SK-N-MC (cell line): ENCODE measurements around the gene GLYAT.
A peak's percentile ranks its signal among the peaks of the same experiment; 100 is the strongest.

Experiments used
- DNase-seq: peaks from one replicate; pipeline ENCODE4 v3.0.0-alpha.2; 2011; ENCODE audit warnings: low read depth, low spot score
- H3K27ac ChIP-seq: fragments of 200-600 bp; sonication (generic); 2 replicates; pipeline ENCODE4 v1.5.1; 2016; ENCODE audit warnings: mixed run types
- H3K36me3 ChIP-seq: fragments of 200-600 bp; sonication (generic); 2 replicates; pipeline ENCODE4 v1.6.1; 2017; ENCODE audit warnings: antibody characterized with exemption, low read length, mixed read lengths; ENCODE audit not compliant: insufficient read depth
- H3K4me3 ChIP-seq: fragments of 200-600 bp; sonication (generic); 2 replicates; pipeline ENCODE4 v1.5.1; 2016
- H3K9ac ChIP-seq: fragments of 200-600 bp; sonication (generic); 2 replicates; pipeline ENCODE4 v1.8.0; 2017; ENCODE audit warnings: mixed run types, mixed read lengths; ENCODE audit not compliant: insufficient read length
- H3K9me3 ChIP-seq: fragments of 200-600 bp; sonication (generic); 2 replicates; pipeline ENCODE4 v1.6.1; 2017; ENCODE audit warnings: low read depth, mild to moderate bottlenecking, antibody characterized with exemption, low read length, moderate library complexity, mixed read lengths
- EZH2 ChIP-seq: fragments of 200-600 bp; sonication (generic); IDR thresholded peaks from one replicate; pipeline ENCODE4 v1.6.1; 2017; ENCODE audit warnings: antibody characterized with exemption
- FOXP2 ChIP-seq: optimal IDR thresholded peaks from 2 replicates; pipeline ENCODE3; 2011; ENCODE audit warnings: mild to moderate bottlenecking, moderate library complexity; ENCODE audit not compliant: insufficient read depth; ENCODE audit errors: extremely low read length, control extremely low read depth
- POLR2AphosphoS5 ChIP-seq: IDR thresholded peaks from 2 replicates; pipeline ENCODE4 v1.6.1; 2012; ENCODE audit warnings: mild to moderate bottlenecking, low read depth, low read length, borderline replicate concordance

GLYAT gene, protein sequence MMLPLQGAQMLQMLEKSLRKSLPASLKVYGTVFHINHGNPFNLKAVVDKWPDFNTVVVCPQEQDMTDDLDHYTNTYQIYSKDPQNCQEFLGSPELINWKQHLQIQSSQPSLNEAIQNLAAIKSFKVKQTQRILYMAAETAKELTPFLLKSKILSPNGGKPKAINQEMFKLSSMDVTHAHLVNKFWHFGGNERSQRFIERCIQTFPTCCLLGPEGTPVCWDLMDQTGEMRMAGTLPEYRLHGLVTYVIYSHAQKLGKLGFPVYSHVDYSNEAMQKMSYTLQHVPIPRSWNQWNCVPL

GRCh38 chr11:58731819-58732218 is at the start of gene GLYAT:
Gene GLYAT (minus strand): TSS chr11:58731943. CDS start chr11:58724496, 7,447 bp downstream.
- Histone ChIP-seq H3K9me3 (no peaks in the 10 kb centered on the region), H3K9ac (no peak within 1 kb of the TSS), H3K27ac (peak within 1 kb of the TSS; percentile 47; the same call in 1 of the 2 replicates), H3K36me3 (no peaks in the 10 kb centered on the region), H3K4me3 (no peak within 1 kb of the TSS)
- TF ChIP-seq POLR2AphosphoS5 = no peak
- no peak for TF ChIP-seq FOXP2
- TF ChIP-seq EZH2 = no peak
- DNase-seq = no peak

DNA sequence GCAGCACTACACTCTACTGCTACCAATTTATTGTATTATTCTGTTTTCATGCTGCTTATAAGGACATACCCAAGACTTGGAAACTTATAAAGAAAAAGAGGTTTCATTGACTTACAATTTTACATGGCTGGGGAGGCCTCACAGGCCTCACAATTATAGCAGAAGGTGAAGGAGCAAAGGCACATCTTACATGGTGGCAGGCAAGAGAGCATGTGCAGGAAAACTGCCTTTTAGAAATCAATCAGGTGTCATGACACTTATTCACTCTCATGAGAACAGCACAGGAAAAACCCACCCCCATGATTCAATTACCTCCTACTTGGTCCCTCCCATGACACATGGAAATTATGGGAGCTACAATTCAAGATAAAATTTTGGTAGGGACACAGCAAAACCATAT is 49.6 kb upstream of the GLYAT start:
- no peak for TF ChIP-seq POLR2AphosphoS5
- no peak for TF ChIP-seq FOXP2
- no peak for TF ChIP-seq EZH2
- Histone ChIP-seq H3K36me3 (no peaks in the 10 kb centered on the region), H3K27ac (no peak overlapping the region), H3K9ac (no peak overlapping the region), H3K9me3 (no peaks in the 10 kb centered on the region), H3K4me3 (no peak overlapping the region)
- no peak for DNase-seq

GRCh38 chr11:58780578-58780977 is 48.8 kb upstream of the GLYAT start:
- DNase-seq = no peak
- no peak overlapping the region for H3K4me3 ChIP-seq
- TF ChIP-seq EZH2 = no peak
- no peak for TF ChIP-seq FOXP2
- no peak for TF ChIP-seq POLR2AphosphoS5
- no peaks in the 10 kb centered on the region for H3K36me3 ChIP-seq
- H3K9ac ChIP-seq = no peak overlapping the region
- H3K27ac ChIP-seq = no peak overlapping the region
- H3K9me3 ChIP-seq = no peaks in the 10 kb centered on the region

DNA sequence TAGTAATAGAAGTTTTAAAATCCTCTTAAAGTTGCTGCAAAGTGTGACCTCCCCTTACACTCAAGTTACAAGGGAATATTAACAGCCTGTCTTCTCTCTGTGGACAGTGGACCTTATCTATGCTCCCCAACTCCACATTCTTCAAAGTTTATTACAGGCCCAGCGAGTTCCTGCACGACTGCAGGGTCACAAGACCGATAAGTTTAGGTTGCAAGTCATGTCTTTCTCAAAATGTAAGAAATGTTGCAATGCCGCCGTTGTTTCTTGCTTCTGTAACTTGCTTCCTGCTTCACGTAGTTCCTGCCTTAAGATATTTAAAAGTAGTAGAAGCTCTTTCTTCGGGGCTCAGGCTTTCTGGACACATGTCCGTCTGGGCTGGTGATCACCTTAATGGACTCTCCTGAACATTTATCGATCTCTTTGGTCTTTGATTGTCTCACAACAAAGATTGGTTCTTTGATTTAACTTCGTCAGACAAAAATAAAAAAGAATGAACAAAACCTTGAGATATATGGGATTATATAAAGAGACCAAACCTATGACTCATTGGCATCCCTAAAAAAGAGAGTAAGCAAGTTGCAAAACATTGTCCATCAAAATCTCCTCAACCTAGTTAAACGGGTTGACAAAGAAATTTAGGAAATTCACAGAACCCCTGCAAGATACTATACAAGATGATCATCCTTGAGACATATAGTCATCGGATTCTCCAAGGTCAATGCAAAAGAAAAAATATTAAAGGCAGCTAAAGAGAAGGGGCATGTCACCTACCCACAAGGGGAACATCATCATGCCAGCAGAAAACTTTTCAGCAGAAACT is 45.4 kb upstream of the GLYAT start:
- TF ChIP-seq POLR2AphosphoS5 (no peak), EZH2 (no peak), FOXP2 (no peak)
- Histone ChIP-seq H3K4me3 (no peak overlapping the region), H3K36me3 (no peaks in the 10 kb centered on the region), H3K27ac (no peak overlapping the region), H3K9ac (no peak overlapping the region), H3K9me3 (no peaks in the 10 kb centered on the region)
- DNase-seq = no peak

GRCh38 chr11:58775066-58775708 is 43.4 kb upstream of the GLYAT start:
- Histone ChIP-seq H3K27ac (no peak overlapping the region), H3K9me3 (no peaks in the 10 kb centered on the region), H3K4me3 (no peak overlapping the region), H3K36me3 (no peaks in the 10 kb centered on the region), H3K9ac (no peak overlapping the region)
- TF ChIP-seq EZH2 (no peak), FOXP2 (no peak), POLR2AphosphoS5 (no peak)
- DNase-seq = no peak

DNA sequence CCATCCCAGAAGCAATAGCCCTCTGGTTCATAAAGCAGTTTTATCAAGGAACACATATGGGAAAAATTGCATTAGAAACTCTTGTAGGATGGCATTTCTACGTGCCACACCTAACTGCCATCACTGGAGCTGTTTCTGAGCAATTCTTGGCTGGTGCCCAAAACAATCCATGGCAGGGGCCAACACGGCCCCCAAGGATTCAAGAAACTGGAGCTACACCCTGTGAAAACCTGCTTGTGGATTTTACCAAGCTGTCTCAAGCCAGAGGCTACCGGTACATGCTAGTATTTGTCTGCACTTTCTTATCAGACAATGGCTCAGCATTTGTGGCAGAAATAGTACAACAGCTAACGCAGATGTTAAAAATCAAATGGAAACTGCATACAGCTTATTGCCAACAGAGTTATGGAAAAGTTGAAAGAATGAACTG is 42.4 kb upstream of the GLYAT start:
- no peaks in the 10 kb centered on the region for H3K9me3 ChIP-seq
- H3K4me3 ChIP-seq = no peak overlapping the region
- no peaks in the 10 kb centered on the region for H3K36me3 ChIP-seq
- no peak for TF ChIP-seq EZH2
- TF ChIP-seq FOXP2 = no peak
- TF ChIP-seq POLR2AphosphoS5 = no peak
- no peak overlapping the region for H3K9ac ChIP-seq
- no peak overlapping the region for H3K27ac ChIP-seq
- DNase-seq = no peak

DNA sequence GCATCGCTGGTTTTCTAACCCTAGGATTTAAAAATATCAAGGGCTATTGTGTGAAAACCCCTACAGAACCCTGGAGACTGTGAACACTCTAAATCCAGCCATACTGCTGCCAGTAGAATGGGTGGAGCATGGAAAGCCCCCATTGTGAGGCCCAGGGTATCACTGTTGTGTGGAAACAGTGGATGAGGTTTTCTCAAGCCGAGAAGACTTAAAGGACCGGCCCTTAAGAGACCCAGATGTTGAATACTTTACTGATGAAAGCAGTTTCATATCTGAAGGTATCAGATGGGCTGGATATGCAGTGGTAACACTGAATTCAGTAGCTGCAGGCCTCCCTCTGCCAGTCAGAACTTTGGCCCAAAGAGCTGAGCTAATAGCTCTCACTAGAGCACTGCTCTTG is 41.6 kb upstream of the GLYAT start:
- no peaks in the 10 kb centered on the region for H3K9me3 ChIP-seq
- no peak for DNase-seq
- TF ChIP-seq FOXP2 (no peak), EZH2 (no peak), POLR2AphosphoS5 (no peak)
- no peak overlapping the region for H3K27ac ChIP-seq
- H3K36me3 ChIP-seq = no peaks in the 10 kb centered on the region
- no peak overlapping the region for H3K9ac ChIP-seq
- no peak overlapping the region for H3K4me3 ChIP-seq
